Activated T-cell treated with anti-CD3 and anti-CD28 coated beads for 24 hours (primary cell): Measurements from ENCODE around the gene PLPP4.

Source experiments
- DNase-seq: peaks from one replicate; pipeline ENCODE4 v3.0.0-alpha.2; 2020; ENCODE audit warnings: low read depth

Gene PLPP4

GRCh38 chr10:120456143-120456625 is 843 bp upstream of the PLPP4 start:
- no peak for DNase-seq

- DNase-seq = no peak
Measured at GRCh38 chr10:120457431-120458172, 575 bp downstream of the PLPP4 start.

GRCh38 chr10:120458432-120458831 is 1.4 kb downstream of the PLPP4 start:
- DNase-seq = no peak

DNA sequence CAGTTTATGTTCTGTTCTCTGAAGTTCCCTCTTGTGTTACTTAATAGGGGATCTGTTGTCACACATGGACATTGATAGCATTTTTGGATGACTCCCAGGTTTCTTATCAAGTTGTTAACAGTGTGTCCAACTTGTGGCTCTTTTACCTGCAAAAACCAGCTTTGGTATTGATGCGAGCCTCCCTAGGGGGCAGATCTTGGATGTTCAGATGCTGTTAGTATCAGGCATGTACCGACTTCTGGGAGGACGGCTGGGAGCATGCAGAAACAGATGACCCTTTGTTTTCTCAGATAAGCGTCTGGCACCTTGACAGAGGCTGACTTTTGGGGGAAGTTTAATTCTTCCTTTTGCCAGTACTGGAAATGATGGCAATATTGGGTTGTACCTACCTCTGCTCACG is 2.2 kb downstream of the PLPP4 start:
- DNase-seq = no peak

DNA sequence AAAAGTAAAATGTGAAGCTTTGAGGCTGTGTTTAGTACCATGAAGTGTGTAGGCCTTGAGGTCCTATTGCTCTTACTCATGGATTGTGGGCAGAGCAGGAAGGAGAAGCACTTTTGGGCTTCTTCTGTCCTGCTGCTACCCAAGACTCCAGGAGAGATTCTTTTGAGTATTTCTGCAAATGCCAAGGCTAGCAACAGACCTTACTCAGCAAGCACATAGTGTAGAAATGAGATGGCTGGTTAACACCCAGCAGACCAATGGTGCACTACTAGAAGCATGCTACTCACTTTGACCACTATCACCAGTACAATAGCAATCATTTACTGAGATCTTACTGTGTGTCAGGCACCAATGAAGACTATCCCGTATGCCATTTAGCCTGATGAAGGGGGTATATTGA is 3.2 kb downstream of the PLPP4 start:
- no peak for DNase-seq

DNA sequence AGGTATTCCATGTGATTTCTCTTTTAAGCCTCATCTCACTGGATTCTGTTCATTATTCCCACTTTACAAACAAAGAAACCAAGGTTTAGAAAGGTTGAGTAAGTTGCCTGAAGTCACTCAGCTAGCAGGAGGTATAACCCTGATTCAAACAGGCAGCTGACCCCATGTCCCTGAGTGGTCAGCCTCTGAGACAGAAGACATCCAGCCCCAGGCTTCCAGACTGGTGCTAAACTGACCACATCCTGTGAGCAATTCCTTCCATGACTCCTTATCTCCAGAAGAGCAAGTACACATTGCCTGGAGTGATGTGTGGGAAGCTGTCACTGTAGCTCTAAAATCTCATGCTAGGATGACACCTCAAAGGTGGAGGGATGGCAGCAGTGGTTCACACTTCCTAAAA is 3.7 kb downstream of the PLPP4 start:
- no peak for DNase-seq

- no peak for DNase-seq
Measured at GRCh38 chr10:120462018-120462682, 5.1 kb downstream of the PLPP4 start.

- DNase-seq = no peak
Measured at GRCh38 chr10:120465138-120465537, 8.1 kb downstream of the PLPP4 start.

DNA sequence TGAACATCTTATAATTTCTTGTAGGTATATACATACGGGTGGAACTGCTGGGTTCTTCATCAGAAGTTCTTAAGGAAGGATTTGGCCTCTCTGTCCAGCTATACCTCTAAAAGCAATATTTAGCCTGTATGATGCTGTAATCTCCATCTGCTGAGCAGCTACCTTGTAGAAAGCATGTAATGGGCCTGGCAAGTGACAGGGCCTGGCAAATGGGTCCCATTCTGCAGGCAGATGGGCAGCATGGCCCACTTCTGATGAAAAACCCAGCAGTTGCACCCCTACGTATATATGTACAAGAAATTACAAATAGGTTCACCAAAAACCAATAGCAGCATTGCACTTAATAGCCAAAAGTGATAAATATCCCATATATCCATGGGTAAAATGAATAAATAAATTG is 9.0 kb downstream of the PLPP4 start:
- no peak for DNase-seq

GRCh38 chr10:120473593-120473992 is 16.6 kb downstream of the PLPP4 start:
- no peak for DNase-seq

GRCh38 chr10:120474956-120475355 is 17.9 kb downstream of the PLPP4 start:
- DNase-seq = no peak

DNA sequence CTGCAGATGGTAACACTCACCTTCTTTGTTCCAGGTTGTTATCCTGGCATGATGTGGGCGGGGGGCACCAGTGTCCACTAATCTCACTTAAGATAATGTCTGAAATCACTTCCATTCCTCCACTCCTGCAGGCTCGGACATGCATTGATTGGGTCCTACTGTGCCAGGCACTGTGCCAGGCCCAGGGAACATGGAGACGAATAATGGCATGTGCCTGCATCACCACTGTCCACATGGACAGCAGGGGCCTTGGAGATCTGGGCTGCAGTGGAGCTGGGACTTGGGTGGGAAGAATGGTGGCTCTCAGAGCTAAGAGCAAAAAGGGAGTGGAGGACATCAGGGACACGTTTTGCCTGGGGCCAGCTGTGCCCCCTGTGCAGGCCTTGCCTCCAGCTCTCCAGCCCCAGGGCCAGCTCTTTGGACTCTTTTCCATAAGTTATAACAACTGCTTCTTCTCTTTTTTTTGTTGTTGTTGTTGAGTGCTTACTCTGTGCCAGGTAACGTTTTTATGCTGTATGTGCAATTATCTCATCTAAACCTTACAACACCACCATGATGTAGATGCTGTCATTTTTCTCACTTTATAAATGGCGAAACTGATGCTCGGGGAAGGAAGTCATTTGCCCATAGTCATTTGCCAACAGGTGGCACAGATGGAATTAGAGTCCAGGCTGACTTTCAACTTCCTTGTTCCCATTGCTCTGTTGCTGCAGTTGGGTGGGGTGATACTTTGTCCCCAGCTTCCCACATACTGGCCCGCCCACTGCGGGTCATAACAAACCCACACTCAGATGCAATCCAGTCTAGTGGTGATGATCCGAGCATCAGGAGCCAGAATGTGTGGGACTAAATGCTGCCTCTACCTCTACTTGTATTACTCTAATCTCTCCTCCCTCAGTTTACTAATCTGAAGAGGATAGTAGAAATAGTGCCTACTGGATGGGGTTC is 19.1 kb downstream of the PLPP4 start:
- DNase-seq = no peak

DNA sequence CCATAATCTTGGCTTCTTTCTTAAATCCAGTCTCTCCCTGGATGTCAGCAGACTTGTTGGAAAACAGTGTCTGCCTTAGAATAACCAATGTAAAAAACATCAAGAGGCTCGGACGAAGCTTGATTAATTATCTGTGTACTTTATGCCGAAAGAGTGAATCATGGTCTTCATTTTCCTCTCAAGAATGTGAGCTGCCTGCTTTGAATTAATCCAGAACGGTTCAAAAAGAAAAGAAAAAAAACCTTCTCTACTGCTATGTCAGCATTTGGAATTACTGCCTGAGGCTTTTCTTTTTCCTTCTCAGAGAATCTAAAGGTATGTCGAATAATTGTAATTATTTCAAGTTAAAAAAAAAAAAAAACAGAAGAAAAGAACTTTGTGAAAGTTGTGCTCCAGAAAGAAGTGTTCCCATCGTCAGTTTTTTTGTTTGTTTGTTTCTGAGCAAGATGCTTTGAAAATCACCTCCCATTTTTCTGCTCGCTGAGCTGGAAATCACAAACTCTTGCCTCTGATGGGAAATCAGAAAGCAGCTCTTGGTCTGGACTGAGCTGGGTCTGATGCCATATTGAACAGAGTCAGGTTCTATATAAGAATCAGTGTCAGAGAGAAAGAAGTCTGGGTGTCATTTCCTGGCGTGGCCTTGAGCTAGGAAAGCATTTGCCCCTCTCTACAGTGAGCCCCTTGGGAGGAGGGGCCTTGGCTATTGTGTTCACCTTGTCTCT is 20.2 kb downstream of the PLPP4 start:
- DNase-seq = no peak

DNA sequence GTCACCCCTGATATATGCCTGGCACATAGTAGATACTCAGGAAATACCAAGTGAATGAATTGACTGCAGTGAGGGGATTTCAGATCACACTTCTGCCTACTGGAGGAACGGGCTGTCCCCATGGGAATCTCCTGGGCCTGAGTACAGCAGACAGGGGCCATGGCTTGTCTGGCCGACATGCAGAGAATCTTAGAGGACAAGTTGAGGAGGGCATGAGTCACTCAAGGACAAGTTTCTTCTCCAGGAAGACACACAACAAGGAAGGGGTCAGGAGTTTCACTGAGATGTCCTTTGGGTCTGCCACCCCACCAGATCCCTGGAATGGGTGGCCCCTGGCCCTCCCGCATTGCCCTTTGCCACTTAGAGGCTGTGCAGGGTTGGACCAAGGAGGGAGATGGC is 20.7 kb downstream of the PLPP4 start:
- DNase-seq = no peak

GRCh38 chr10:120478386-120478785 is 21.4 kb downstream of the PLPP4 start:
- DNase-seq = no peak

GRCh38 chr10:120479506-120479905 is 22.5 kb downstream of the PLPP4 start:
- no peak for DNase-seq

- no peak for DNase-seq
Measured at GRCh38 chr10:120480065-120480600, 23.1 kb downstream of the PLPP4 start.

- DNase-seq = no peak
Measured at GRCh38 chr10:120480848-120481247, 23.8 kb downstream of the PLPP4 start.

- DNase-seq = no peak
Measured at GRCh38 chr10:120483006-120483405, 26.0 kb downstream of the PLPP4 start.

DNA sequence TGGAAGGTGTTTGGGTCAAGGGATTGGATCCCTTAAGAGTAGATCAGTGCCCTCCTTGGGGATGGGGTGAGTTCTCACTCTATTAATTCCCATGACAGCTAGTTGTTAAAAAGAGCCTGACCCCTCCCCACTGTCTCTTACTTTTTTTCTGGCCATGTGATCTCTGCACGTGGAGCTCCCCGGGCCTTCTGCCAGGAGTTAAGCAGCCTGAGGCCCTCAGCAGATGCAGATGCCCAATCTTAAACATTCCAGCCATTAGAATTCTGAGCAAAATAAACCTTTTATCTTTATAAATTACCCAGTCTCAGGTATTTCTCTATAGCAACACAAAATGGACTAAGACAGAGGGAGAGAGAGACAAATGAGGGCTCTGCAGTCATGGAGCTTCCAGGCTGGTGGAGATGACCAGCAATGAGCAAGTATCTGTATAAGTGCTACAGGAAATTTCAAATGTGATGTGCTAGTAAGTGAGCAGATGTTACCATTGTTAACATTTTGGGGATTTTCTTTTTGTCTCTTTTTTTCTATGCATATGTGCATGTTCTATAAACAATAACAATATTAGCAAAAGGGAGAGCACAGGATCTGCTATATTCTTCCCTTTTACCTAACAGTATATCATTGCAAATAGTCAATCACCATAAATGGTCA is 26.7 kb downstream of the PLPP4 start:
- no peak for DNase-seq

GRCh38 chr10:120485946-120486345 is 28.9 kb downstream of the PLPP4 start:
- DNase-seq = no peak
